Skeletal muscle tissue (tissue), 4 donors: ENCODE data around the gene NEK1. TPM values are rescaled to one million over a fixed set of nuclear protein-coding genes. Genes with fewer than 3 reads are reported as not detected.
"Not testable (repeated sequence)": the region's sequence is repeated elsewhere in the genome, so short reads cannot be mapped to it uniquely, and the experiment has no call there.

Experiments
- H3K27ac ChIP-seq: one replicate; pipeline ENCODE4 v1.7.0; 2013; ENCODE audit warnings: mild to moderate bottlenecking, low read depth, low read length, inconsistent platforms
- H3K27me3 ChIP-seq, 3 donors: one replicate each; pipeline ENCODE4 v1.7.0; 2013; ENCODE audit warnings: low read length in 3 of 3; ENCODE audit not compliant: control insufficient read depth in 3 of 3, insufficient read depth in 3 of 3
- H3K36me3 ChIP-seq, 3 donors: one replicate each; pipeline ENCODE4 v1.7.0; 2013; ENCODE audit warnings: low read length in 3 of 3; ENCODE audit not compliant: control insufficient read depth in 3 of 3, insufficient read depth in 3 of 3
- H3K4me1 ChIP-seq, 3 donors: one replicate each; pipeline ENCODE4 v1.7.0; 2013; ENCODE audit warnings: low read length in 3 of 3, mild to moderate bottlenecking in 3 of 3; ENCODE audit not compliant: control insufficient read depth in 3 of 3, insufficient read depth in 3 of 3
- H3K4me3 ChIP-seq, 3 donors: one replicate each; pipeline ENCODE4 v1.7.0; 2013; ENCODE audit warnings: low read length in 3 of 3
- H3K9ac ChIP-seq, 3 donors: one replicate each; pipeline ENCODE4 v1.7.0; 2013; ENCODE audit warnings: low read length in 3 of 3, mild to moderate bottlenecking in 3 of 3, moderate library complexity in 2 of 3, low read depth in 1 of 3
- H3K9me3 ChIP-seq, 3 donors: one replicate each; pipeline ENCODE4 v1.7.0; 2013; ENCODE audit warnings: low read length in 3 of 3; ENCODE audit not compliant: control insufficient read depth in 3 of 3
- total RNA-seq: library from RNA; depleted of rRNA; stranded (reverse); fragments of >200 nt; gene quantifications from one replicate; pipeline ENCODE4 v1.2.3, GENCODE V29; 2014
- donor health status: Osteomylitis.

The NEK1 gene
- total RNA-seq, 1 donor from 2014 or later: 16.7 TPM

GRCh38 chr4:169464080-169464479 lies 148.3 kb downstream of the NEK1 start:
- no peaks in the 10 kb centered on the region for H3K9me3 ChIP-seq
- peaks cover 0 to 9% (median 0%) of the 10 kb centered on the region in 3 donors for H3K36me3 ChIP-seq
- H3K4me1 ChIP-seq: no peaks in the 10 kb centered on the region
- no peak overlapping the region for H3K4me3 ChIP-seq
- H3K27me3 ChIP-seq: no peaks in the 10 kb centered on the region
- no peak overlapping the region for H3K9ac ChIP-seq
- H3K27ac ChIP-seq: no peak overlapping the region

- Histone ChIP-seq H3K4me3 (no peak overlapping the region), H3K9ac (no peak overlapping the region), H3K4me1 (no peaks in the 10 kb centered on the region), H3K36me3 (peaks cover 0 to 9% (median 0%) of the 10 kb centered on the region in 3 donors), H3K27me3 (no peaks in the 10 kb centered on the region), H3K9me3 (no peaks in the 10 kb centered on the region), H3K27ac (no peak overlapping the region)
Measured at GRCh38 chr4:169460081-169460480, 152.3 kb downstream of the NEK1 start.

GRCh38 chr4:169458575-169458974 lies 153.8 kb downstream of the NEK1 start:
- Histone ChIP-seq H3K9ac (no peak overlapping the region), H3K4me3 (no peak overlapping the region), H3K36me3 (peaks cover 0 to 9% (median 0%) of the 10 kb centered on the region in 3 donors), H3K9me3 (no peaks in the 10 kb centered on the region), H3K27me3 (no peaks in the 10 kb centered on the region), H3K4me1 (no peaks in the 10 kb centered on the region), H3K27ac (no peak overlapping the region)

- H3K9me3 ChIP-seq, H3K36me3 ChIP-seq, H3K27ac ChIP-seq, H3K9ac ChIP-seq, H3K4me3 ChIP-seq, H3K27me3 ChIP-seq, H3K4me1 ChIP-seq: not testable (repeated sequence)
Measured at GRCh38 chr4:169452644-169453043, 159.7 kb downstream of the NEK1 start.

GRCh38 chr4:169448935-169449334 lies 163.4 kb downstream of the NEK1 start:
- H3K4me3 ChIP-seq, H3K36me3 ChIP-seq, H3K27me3 ChIP-seq, H3K9ac ChIP-seq, H3K27ac ChIP-seq, H3K9me3 ChIP-seq, H3K4me1 ChIP-seq: not testable (repeated sequence)

- H3K9me3 ChIP-seq: no peaks in the 10 kb centered on the region
- H3K36me3 ChIP-seq: no peaks in the 10 kb centered on the region
- no peak overlapping the region for H3K9ac ChIP-seq
- no peak overlapping the region for H3K27ac ChIP-seq
- H3K4me1 ChIP-seq: no peaks in the 10 kb centered on the region
- H3K27me3 ChIP-seq: no peaks in the 10 kb centered on the region
- no peak overlapping the region for H3K4me3 ChIP-seq
Measured at GRCh38 chr4:169446824-169447223, 165.6 kb downstream of the NEK1 start.

GRCh38 chr4:169443748-169444147 lies 168.6 kb downstream of the NEK1 start:
- Histone ChIP-seq H3K4me3 (no peak overlapping the region), H3K9me3 (no peaks in the 10 kb centered on the region), H3K36me3 (no peaks in the 10 kb centered on the region)

GRCh38 chr4:169440446-169440845 lies 171.9 kb downstream of the NEK1 start:
- Histone ChIP-seq H3K27ac (no peak overlapping the region), H3K9ac (no peak overlapping the region), H3K9me3 (no peaks in the 10 kb centered on the region), H3K4me1 (peaks cover 3 to 7% (median 6%) of the 10 kb centered on the region in 3 donors), H3K4me3 (no peak overlapping the region), H3K27me3 (no peaks in the 10 kb centered on the region), H3K36me3 (no peaks in the 10 kb centered on the region)

More at GRCh38 chr4:169443748-169444147, 168.6 kb downstream of the NEK1 start:
- Histone ChIP-seq H3K27me3 (no peaks in the 10 kb centered on the region), H3K4me1 (peaks cover 3 to 6% (median 6%) of the 10 kb centered on the region in 3 donors), H3K27ac (no peak overlapping the region), H3K9ac (no peak overlapping the region)

GRCh38 chr4:169439244-169439643 lies 173.1 kb downstream of the NEK1 start:
- H3K4me3 ChIP-seq: no peak overlapping the region
- no peak overlapping the region for H3K27ac ChIP-seq
- no peaks in the 10 kb centered on the region for H3K9me3 ChIP-seq
- H3K4me1 ChIP-seq: peaks cover 3 to 7% (median 6%) of the 10 kb centered on the region in 3 donors
- no peaks in the 10 kb centered on the region for H3K36me3 ChIP-seq
- no peak overlapping the region for H3K9ac ChIP-seq
- H3K27me3 ChIP-seq: no peaks in the 10 kb centered on the region

GRCh38 chr4:169438057-169438480 lies 174.3 kb downstream of the NEK1 start:
- H3K9me3 ChIP-seq: no peaks in the 10 kb centered on the region
- peaks cover 0 to 2% (median 0%) of the 10 kb centered on the region in 3 donors for H3K36me3 ChIP-seq
- peaks cover 3 to 7% (median 6%) of the 10 kb centered on the region in 3 donors for H3K4me1 ChIP-seq
- no peak overlapping the region for H3K9ac ChIP-seq
- H3K27me3 ChIP-seq: no peaks in the 10 kb centered on the region
- no peak overlapping the region for H3K4me3 ChIP-seq
- H3K27ac ChIP-seq: no peak overlapping the region
